GM12878 (cell line): ENCODE data around the gene MOCS1.

Experiments used
- CTCF ChIP-seq, 3 experiments: IDR thresholded peaks in 2 of 3; conservative IDR thresholded peaks in 1 of 3; 2 replicates each; pipeline ENCODE4 v1.5.1; 2011; ENCODE audit warnings: low read depth in 3 of 3, low read length in 3 of 3, mild to moderate bottlenecking in 3 of 3, control low read depth in 2 of 3, moderate library complexity in 2 of 3, inconsistent platforms in 1 of 3, mixed read lengths in 1 of 3; ENCODE audit not compliant: control insufficient read depth in 2 of 3, insufficient read depth in 1 of 3; ENCODE audit errors: extremely low read depth in 1 of 3
- JUNB ChIP-seq: IDR thresholded peaks from 2 replicates; pipeline ENCODE4 v1.6.1; 2016; ENCODE audit warnings: antibody characterized with exemption, mild to moderate bottlenecking
- POLR2A ChIP-seq: IDR thresholded peaks from 2 replicates; pipeline ENCODE4 v1.6.1; 2011; ENCODE audit warnings: low read depth, mild to moderate bottlenecking, low read length

- TF ChIP-seq CTCF (IDR thresholded peaks at IDR 0.05 in 2 of 3, conservative IDR thresholded peaks at IDR 0.05 in 1 of 3; ENCODE audit: control insufficient read depth in 2 of 3, extremely low read depth in 1 of 3, insufficient read depth in 1 of 3, low read depth in 3 of 3, low read length in 3 of 3), result no peak
- no peak for TF ChIP-seq POLR2A
- no peak for TF ChIP-seq JUNB
Measured at GRCh38 chr6:39914239-39914638, 20.0 kb downstream of the MOCS1 start.
